HTR-8/SVneo (cell line): ENCODE data around the gene UPK3A.
"Not testable (repeated sequence)": the region's sequence is repeated elsewhere in the genome, so short reads cannot be mapped to it uniquely, and the experiment has no call there.

Source experiments
- DNase-seq: peaks from one replicate; pipeline ENCODE4 v3.0.0; 2011; ENCODE audit warnings: low spot score, mixed read lengths; ENCODE audit not compliant: insufficient read length
- FAIRE-seq: peaks from 2 replicates; lab custom pipeline; 2011; peaks lifted over from hg19 to GRCh38; lab: Jason Lieb, UNC

Gene UPK3A

DNA sequence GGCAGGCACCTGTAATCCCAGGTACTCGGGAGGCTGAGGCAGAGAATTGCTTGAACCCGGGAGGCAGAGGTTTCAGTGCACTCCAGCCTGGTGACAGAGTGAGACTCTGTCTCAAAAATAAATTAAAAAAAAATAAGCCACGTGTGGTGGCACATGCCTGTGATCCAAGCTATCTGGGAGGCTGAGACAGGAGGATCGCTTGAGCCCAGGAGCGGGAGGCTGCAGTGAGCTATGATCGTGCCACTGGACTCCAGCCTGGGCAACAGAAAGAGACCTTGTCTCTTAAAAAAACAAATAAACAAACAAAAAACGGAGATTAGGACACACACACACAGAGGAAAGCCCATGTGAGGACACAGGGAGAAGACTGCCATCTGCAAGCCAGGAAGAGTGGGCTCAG is 7.0 kb upstream of the UPK3A start:
- FAIRE-seq, DNase-seq: not testable (repeated sequence)

DNA sequence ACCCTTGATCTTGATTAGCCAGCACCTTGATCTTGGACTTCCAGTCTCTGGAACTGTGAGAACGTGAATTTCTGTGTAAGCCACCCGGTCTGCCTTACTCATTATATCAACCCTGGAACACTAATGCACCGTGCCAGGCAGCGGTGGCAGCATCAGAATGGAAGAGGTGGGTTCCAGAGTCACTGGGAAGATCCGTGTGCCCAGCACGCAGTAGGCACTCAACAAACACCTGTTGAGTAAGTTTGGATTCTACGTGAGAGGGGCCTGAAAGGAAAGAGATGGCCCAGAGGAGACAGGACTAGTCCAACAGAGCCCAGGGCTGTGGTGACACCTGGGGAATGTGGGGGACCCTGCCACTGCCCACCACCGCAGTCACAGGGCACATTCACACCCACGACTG is 6.6 kb upstream of the UPK3A start:
- FAIRE-seq (no peak), DNase-seq (no peak)

DNA sequence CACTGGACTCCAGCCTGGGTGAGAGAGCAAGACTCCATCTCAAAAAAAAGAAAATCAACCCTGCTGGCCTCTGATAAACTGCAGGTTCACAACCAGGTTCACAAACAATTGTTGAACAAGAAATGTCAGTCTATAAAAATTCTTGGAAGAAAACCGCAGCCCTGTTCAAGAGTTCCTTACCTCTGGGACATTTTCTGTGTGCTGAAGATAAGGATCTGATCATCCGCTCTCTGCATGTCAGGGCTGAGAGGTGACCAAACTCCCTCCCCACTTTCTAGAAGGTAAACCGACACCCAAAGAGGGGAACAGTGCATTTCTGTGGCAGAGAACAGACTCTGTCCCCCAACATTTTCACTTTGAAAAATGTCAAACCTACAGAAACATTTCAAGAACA is 4.2 kb upstream of the UPK3A start:
- DNase-seq = no peak
- FAIRE-seq = no peak

DNA sequence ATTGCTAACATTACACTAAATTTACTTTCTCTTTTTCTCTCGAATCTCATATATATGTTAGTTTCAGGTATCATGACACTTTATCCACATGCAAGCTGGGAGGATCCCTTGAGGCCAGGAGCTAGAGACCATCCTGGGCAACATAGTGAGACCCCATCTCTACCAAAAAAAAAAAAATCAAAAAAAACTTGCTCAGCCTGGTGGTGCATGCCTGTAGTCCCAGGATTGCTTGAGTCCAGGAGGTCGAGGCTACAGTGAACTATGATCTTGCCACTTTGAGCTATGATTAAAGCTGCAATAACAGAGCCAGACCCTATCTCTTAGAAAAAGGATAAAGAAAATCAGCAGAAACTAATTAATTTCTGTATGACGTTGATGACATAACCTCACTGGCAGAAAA is 3.7 kb upstream of the UPK3A start:
- DNase-seq (no peak), FAIRE-seq (no peak)

DNA sequence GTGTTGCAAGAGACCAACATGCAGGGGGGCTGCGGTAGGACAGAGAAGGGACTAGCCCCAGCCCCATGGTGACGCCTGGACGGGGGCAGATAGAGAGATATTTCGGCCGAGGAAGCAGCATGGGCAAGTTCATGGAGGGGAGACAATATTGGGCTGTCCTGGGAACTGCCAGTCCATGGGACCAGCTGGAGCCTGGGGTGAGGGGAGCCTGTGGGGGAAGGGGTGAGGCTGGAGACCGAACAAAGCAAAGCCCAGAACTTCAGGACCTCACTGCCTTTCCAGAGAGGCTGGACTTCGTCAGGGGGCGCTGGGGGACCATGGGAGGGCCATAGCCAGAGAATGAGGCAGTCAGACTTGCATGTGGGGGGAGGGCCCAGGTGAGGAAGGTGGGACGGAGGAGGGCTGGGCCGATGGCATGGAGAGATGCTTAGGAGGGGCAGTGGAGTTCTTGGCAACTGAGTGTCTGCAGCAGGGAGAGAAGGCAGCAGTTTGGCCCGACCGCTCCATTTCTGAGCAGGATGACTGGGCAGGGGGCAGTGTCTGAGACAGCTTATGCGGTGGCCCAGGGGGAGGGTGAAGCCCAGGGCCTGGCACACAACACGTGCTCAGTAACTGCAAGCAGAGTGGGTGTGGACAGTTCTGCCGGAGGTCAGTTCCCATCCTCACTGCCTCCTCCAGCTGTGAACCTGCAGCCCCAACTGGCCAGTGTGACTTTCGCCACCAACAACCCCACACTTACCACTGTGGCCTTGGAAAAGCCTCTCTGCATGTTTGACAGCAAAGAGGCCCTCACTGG is 712 bp downstream of the UPK3A start:
- FAIRE-seq (no peak), DNase-seq (no peak)

DNA sequence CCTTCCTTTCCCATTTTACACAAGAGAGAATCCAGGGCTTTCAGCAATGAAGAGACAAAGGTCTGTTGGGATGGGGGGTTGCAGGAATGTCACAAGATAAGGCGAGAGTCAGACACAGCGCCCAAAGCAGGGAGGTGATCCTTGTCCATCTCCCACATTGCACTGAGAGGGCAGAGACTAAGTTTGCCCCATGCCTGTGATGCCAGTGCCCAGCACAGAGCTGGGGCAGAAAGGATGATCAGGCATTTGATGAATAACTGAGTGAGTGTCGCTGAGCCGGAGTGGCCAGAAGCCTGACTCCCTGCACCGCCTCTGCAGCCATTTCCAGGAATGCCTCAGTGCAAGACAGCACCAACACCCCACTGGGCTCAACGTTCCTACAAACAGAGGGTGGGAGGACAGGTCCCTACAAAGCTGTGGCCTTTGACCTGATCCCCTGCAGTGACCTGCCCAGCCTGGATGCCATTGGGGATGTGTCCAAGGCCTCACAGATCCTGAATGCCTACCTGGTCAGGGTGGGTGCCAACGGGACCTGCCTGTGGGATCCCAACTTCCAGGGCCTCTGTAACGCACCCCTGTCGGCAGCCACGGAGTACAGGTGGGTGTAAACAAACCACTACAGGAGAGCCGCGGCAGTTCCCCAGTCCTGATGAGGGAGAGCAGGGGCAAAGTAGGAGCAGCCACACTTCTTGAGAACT is 2.3 kb downstream of the UPK3A start:
- no peak for DNase-seq
- no peak for FAIRE-seq

DNA sequence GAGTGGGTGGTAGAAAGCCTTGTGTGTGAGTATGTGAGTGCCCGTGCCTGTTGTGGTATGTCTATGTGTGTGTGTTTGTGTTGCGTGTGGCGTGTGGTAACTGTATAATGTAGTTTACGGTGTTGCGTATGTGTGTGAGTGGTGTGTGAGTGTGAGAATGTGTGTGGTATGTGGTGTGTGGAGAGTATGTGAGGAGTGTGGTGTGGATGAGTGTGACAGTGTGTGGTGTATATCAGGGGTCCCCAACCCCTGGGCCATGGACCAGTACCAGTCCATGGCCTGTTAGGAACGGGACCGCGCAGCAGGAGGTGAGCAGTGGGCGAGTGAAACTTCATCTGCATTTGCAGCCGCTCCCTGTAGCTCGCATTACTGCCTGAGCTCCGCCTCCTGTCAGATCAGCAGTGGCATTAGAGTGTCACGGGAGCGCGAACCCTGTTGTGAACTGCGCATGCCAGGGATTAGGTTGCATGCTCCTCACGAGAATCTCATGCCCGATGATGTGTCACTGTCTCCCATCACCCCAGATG is 5.7 kb downstream of the UPK3A start:
- DNase-seq (peak; percentile 45), FAIRE-seq (peak; percentile 93)

DNA sequence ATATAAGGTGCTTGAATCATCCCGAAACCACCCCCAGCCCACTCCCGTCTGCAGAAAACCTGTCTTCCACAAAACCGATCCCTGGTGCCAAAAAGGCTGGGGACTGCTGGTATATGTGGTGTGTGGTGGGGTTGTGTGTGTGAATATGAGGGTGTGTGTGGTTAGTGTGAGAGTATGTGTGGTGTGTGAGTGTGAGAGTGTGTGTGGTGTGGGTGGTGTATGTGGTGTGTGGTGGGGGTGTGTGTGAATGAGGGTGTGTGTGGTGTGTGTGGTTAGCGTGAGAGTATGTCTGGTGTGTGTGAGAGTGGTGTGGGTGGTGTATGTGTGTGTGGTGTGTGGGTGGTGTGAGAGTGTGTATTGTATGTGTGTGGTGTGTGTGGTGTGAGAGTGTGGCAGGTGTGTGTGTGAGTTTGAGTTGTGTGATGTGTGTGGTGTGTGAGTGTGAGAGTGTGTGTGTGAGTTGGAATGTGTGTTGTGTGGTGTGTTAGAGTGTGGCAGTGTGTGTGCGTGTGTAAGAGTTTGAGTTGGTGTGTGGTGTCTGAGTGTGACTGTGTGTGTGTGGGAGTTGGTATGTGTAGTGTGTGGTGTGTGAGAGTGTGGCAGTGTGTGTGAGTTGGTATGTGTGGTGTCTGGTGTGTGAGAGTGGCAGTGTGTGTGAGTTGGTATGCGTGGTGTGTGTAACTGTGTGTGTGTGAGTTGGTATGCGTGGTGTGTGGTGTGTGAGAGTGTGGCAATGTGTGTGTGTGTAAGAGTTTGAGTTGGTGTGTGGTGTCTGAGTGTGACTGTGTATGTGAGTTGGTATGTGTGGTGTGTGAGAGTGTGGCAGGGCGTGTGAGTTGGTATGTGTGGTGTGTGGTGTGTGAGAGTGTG is 6.5 kb downstream of the UPK3A start:
- DNase-seq (no peak), FAIRE-seq (peak; percentile 98)

DNA sequence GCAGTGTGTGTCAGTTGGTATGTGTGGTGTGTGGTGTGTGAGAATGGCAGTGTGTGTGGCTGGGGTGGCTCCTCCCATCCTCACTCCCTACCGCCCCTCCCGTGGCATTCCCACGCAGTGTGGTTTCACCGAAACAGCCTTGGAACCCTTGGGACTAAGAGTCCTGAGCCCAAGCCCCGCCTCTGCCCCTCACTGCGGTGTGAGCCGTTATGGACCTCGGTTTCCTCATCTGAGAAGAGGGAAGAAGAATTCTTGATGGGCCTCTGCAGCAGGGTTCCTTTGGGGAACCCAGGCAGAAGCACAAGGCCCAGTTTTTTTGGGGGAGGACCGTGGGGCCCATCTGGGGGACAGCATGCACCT is 7.2 kb downstream of the UPK3A start:
- FAIRE-seq = no peak

DNA sequence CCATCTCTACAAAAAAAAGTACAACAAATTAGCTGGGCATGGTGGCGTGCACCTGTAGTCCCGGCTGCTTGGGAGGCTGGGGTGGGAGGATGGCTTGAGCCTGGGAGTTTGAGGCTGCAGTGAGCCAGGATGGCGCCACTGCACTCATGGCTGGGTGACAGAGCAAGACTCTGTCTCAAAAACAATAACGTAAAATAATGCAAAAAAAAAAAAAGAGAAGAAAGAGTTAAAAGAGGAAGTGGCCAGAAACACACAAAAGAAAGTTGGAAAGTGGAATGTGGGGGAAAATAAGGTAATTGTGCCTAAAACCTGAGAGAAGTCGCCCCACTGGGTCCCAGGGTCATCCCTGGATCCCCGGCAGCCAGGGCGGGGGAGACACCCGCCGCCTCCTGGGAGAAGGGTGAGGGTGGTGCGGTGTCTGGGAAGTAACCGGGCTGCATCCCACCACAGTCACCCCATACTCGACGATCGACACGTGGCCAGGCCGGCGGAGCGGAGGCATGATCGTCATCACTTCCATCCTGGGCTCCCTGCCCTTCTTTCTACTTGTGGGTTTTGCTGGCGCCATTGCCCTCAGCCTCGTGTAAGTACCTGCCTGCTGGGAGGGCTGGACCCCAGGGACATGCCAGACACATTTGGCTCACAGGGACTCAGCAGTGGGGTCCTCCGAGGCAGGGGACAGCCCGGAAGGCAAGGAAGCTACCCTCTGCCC is 8.1 kb downstream of the UPK3A start:
- FAIRE-seq (no peak), DNase-seq (no peak)

More for the DNA sequence above, 7.2 kb downstream of the UPK3A start:
- DNase-seq = no peak

DNA sequence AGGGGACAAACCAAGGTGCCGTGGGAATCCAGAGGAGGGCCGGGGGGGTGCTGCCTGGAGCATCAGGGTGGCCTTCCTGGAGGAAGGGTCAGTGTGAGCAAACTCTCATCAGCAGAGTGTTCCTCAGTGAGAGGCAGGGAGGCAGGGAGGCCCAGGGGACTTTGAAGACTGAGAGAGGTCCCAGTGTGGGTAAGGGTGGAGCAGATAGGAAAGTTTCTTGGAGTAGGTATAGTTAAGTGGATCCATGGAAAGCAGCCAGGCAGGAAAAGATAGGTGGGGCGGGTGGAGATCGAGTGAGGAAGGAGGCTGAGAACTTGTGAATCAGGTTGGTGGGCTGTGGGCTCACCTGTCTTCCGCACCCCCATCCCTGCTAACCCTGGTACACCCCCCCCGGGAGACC is 9.3 kb downstream of the UPK3A start:
- FAIRE-seq (no peak), DNase-seq (no peak)

DNA sequence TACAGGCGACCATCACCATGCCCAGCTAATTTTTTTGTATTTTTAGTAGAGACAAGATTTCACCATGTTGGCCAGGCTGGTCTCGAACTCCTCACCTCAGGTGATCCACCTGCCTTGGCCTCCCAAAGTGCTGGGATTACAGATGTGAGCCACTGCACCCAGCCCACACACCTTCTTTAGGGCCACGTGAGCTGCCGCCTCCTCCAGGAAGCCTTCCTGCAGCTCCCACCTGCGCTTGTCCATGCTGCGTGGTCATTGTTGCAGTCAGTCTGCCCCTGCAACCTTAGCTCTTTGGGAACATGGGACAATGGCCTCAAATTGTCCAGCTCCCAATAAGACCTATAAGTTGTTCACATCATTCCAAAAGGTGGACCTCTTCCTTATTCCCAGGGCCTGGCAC is 10.3 kb downstream of the UPK3A start:
- FAIRE-seq = not testable (repeated sequence)

DNA sequence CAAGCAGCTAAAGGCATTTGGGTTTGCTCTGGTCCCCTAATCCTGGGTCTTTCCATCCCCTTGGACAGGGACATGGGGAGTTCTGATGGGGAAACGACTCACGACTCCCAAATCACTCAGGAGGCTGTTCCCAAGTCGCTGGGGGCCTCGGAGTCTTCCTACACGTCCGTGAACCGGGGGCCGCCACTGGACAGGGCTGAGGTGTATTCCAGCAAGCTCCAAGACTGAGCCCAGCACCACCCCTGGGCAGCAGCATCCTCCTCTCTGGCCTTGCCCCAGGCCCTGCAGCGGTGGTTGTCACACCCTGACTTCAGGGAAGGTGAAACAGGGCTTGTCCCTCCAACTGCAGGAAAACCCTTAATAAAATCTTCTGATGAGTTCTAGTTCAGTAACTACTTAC is 10.7 kb downstream of the UPK3A start:
- no peak for FAIRE-seq

More for the DNA sequence above, 10.3 kb downstream of the UPK3A start:
- not testable (repeated sequence) for DNase-seq

DNA sequence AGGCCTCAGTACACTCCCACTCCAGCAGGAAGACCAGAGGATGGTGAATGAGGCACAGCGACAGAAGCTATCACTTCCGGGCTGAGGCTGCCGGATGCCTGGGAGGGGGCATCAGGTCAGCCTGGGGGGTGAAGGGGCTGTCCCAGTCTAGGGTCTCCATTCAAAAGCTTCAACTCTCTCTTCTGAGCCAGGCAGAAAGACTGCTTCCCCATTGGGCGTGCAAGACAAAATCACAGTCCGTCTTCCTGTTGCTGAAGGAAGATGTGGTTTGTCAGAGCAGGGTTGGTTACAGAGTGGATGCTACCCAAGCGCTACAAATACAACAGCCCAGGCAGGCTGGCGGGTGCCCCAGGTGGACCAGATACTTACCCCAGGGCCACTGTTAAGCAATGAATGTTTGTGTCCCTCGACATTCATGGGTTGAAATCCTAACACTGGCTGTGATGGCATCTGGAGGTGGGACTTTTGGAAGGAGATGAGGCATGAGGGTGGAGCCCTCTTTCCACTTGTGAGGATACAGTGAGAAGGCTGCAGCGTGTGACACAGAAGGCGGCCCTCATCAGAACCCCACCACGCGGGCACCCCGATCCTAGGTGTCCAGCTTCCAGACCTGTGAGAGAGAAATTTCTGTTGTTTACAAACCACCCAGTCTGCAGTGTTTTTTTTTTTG is 12.0 kb downstream of the UPK3A start:
- DNase-seq = no peak
- no peak for FAIRE-seq

More for the DNA sequence above, 10.7 kb downstream of the UPK3A start:
- no peak for DNase-seq

DNA sequence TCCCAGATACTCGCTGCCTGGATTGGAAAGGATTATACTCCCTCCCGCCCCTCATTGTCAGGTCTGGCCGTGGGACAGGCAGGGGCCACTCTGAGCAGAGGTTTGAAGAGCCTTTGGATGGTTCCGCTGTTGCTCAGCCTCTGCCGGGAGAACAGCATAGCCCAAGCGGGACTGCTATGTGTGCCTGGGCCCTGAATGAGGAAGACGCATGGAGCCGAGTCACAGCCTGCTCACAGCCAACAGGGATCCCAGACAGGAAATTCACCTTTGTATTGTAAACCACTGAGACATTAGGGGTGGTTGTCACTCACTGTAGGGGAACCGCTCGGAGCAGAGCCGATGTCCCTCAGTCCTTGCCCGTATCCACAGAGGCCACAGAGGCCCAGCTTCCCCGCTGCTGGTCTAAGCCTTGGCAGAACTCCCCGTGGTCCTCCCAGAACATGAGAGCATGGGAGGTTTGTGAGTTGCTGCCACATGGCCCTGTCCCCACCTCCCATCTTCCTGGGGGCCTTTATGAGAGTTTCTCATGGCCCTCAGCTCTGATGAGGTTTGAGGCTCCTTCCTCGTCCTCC is 14.3 kb downstream of the UPK3A start:
- DNase-seq = no peak
- FAIRE-seq = no peak

DNA sequence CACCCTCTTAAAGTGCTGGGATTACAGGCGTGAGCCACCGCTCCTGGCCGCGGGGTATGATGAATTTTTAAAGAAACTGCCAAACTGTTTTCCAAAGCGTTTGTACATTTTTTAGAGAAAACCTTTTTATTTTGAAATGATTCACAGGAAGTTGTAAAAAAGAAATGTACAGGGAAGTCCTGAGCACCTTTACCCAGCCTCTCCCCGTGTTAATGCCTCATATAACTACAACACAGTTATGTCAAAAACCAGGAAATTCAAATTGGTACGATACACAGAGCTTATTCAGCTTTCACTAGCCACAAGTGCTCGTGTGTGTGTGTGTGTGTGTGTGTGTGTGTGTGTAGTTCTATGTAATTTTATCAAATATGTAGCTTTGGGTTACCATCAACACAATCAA is 18.0 kb downstream of the UPK3A start:
- no peak for DNase-seq
- no peak for FAIRE-seq

DNA sequence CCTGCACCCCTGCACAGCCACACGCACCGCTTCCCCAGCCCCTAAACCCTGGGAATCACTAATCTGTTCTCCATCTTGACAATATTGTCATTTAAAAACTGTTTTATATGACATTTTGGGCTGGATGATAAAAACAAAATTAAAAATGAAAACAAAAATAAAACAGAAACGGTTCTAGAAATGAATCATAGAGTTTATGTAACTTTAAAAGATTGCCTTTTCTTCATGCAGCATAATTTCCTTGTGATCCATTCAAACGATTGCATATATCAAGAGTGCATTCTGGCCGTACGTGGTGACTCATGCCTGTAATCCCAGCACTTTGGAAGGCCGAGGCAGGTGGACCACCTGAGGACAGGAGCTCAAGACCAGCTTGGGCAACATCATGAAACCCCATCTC is 18.4 kb downstream of the UPK3A start:
- DNase-seq (no peak), FAIRE-seq (no peak)

DNA sequence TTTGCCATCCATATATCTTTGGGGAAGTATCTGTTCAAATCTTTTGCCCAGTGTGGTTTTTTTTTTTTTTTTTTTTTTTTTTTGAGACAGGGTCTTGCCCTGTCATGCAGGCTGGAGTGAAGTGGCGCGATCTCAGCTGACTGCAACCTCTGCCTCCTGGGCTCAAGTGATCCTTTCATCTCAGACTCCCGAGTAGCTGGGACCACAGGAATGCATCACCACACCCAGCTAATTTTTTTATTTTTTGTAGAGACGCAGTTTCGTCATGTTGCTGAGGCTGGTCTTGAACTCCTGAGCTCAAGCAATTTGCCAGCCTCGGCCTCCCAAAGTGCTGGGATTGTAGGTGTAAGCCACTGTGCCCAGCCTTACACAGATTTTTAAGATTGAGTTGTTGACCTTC is 20.2 kb downstream of the UPK3A start:
- FAIRE-seq = no peak
- DNase-seq = no peak

DNA sequence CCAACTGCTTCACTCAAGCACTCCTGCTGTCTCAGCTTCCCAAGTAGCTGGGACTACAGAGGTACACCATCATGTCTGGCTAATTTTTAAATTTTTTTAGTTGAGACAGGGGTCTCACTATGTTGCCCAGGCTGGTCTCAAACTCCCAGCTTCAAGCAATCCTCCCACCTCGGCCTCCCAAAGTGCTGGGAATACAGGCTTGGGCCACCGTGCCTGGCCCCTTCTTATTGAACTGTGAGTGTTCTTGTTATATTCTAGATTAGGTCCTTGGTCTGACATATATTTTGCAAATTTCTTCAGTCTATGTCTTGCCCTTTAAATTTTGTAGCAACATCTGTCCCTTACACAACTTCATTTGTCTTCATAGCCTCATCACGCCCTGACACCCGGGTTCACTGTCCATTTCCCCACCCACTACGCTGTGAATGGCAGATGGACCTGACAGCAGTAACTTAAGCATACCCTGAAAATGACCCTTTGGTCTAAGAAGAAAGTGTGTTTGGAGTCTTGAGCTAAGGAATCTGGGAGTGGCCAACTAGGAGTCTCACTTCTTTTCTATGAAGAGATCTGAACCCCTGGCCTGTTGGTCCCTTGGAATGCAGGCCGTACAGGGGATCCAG is 20.8 kb downstream of the UPK3A start:
- DNase-seq = no peak
- no peak for FAIRE-seq
